ENCODE data around the gene SERPINB1. TPM values are rescaled to one million over a fixed set of nuclear protein-coding genes. Genes with fewer than 3 reads are reported as not detected.

SERPINB1 gene
- total RNA-seq, 1 donor from 2014 or later, result 61.6 TPM

DNA sequence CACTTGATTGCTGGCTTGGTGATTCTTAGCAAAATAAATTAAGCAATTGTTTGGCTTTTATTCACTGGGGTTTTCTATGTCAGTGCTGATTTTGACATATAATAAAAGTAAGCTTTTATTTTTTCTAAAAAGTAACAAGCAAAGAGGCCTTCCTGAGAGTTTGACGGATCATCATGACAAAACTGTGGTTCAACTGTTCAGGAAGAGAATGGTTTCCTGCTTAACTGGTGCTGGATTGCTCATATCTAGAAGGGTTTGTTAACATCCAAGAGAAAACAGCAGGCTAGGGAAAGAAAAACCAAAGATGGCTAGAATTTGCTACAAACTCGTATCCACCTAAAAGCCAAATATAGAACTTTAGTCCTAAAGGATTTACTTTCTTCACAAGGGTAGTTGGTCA is 21.2 kb downstream of the SERPINB1 start:
- Mint-ChIP-seq H3K27ac (no peak overlapping the region), H3K36me3 (ENCODE audit: insufficient read depth) (peaks cover 8% of the 10 kb centered on the region), H3K9me3 (ENCODE audit: low read depth) (peaks cover 21% of the 10 kb centered on the region), H3K27me3 (no peaks in the 10 kb centered on the region), H3K4me1 (ENCODE audit: low read depth) (peaks cover 18% of the 10 kb centered on the region), H3K4me3 (ENCODE audit: low read depth) (no peak overlapping the region)
- DNase-seq (ENCODE audit: low spot score, unreplicated experiment), result no peak
- TF ChIP-seq CTCF (IDR thresholded peaks at IDR 0.05; ENCODE audit: unreplicated experiment), result no peak

DNA sequence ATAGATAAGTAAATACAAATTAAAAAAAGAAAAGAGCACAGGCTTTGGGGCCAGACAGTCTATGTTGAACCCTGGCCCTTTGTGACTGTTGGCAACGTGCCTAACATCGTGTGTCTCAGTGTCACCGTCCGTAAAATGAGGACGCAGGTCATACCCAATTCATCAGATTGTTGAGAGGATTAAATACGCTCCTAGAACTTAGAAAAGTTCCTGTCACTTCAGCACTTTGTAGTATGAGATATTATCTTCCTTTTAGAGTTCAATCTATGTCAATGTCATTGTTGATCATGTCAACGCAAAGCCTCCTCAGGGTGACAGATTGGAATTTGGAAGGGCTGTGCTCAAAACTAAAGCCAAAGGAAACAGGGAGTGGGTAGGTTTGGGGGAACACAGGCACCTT is 21.7 kb downstream of the SERPINB1 start:
- H3K27ac Mint-ChIP-seq, result no peak overlapping the region
- H3K27me3 Mint-ChIP-seq, result no peaks in the 10 kb centered on the region
- no peak for TF ChIP-seq CTCF (IDR thresholded peaks at IDR 0.05; ENCODE audit: unreplicated experiment)
- H3K36me3 Mint-ChIP-seq (ENCODE audit: insufficient read depth), result peaks cover 8% of the 10 kb centered on the region
- H3K9me3 Mint-ChIP-seq (ENCODE audit: low read depth), result peaks cover 21% of the 10 kb centered on the region
- H3K4me1 Mint-ChIP-seq (ENCODE audit: low read depth), result peaks cover 18% of the 10 kb centered on the region
- no peak overlapping the region for H3K4me3 Mint-ChIP-seq (ENCODE audit: low read depth)
- no peak for DNase-seq (ENCODE audit: low spot score, unreplicated experiment)

DNA sequence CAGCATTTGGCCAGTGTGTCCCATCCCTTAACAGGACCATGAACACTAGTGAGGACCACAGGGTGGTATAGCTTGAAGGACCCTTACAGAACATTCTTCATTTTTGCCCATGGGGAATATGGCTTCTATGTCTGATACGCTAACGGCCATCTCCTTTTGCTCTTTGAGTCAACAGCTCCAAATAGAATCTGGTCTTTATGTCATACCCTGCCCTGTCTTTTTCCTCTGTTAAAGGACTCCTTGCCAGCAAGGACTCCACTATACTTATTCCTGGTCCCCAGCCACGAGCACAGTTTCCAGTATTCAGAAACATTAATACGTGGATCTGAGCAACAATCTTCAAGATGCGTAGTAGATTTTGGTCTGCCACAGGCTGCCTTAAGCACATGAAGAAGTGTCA is 22.5 kb downstream of the SERPINB1 start:
- Mint-ChIP-seq H3K27me3 (no peaks in the 10 kb centered on the region), H3K27ac (peak overlapping the region; percentile 18), H3K36me3 (ENCODE audit: insufficient read depth) (peaks cover 6% of the 10 kb centered on the region), H3K4me3 (ENCODE audit: low read depth) (no peak overlapping the region), H3K4me1 (ENCODE audit: low read depth) (peaks cover 18% of the 10 kb centered on the region), H3K9me3 (ENCODE audit: low read depth) (peaks cover 21% of the 10 kb centered on the region)
- TF ChIP-seq CTCF (IDR thresholded peaks at IDR 0.05; ENCODE audit: unreplicated experiment), result no peak
- DNase-seq (ENCODE audit: low spot score, unreplicated experiment), result no peak

DNA sequence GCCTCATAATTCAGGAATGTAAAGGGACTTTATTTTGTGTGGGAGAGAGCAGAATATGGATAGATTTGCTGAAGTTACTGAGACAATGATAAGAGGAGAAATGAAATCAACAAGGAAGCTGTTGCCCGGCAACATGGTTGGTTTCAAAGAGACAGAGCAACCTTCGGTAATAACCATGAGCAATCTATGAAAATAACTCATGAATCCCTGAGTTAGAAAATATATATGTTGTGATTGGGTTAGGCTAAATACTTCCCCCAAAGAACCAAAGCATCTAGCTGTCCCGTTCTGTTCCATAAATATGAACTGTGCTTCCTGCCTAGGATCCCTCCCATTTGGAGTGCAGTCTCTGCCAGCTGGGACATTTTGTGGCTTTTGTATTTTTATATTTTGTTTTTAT is 23.1 kb downstream of the SERPINB1 start:
- peaks cover 24% of the 10 kb centered on the region for H3K9me3 Mint-ChIP-seq (ENCODE audit: low read depth)
- peaks cover 18% of the 10 kb centered on the region for H3K4me1 Mint-ChIP-seq (ENCODE audit: low read depth)
- H3K27ac Mint-ChIP-seq, result no peak overlapping the region
- no peaks in the 10 kb centered on the region for H3K27me3 Mint-ChIP-seq
- H3K36me3 Mint-ChIP-seq (ENCODE audit: insufficient read depth), result peaks cover 4% of the 10 kb centered on the region
- no peak overlapping the region for H3K4me3 Mint-ChIP-seq (ENCODE audit: low read depth)
- DNase-seq (ENCODE audit: low spot score, unreplicated experiment), result no peak
- no peak for TF ChIP-seq CTCF (IDR thresholded peaks at IDR 0.05; ENCODE audit: unreplicated experiment)

- Mint-ChIP-seq H3K4me3 (ENCODE audit: low read depth) (no peak overlapping the region), H3K27ac (no peak overlapping the region), H3K36me3 (ENCODE audit: insufficient read depth) (peaks cover 4% of the 10 kb centered on the region), H3K9me3 (ENCODE audit: low read depth) (peaks cover 24% of the 10 kb centered on the region), H3K27me3 (no peaks in the 10 kb centered on the region), H3K4me1 (ENCODE audit: low read depth) (peaks cover 18% of the 10 kb centered on the region)
- TF ChIP-seq CTCF (IDR thresholded peaks at IDR 0.05; ENCODE audit: unreplicated experiment), result no peak
- DNase-seq (ENCODE audit: low spot score, unreplicated experiment), result no peak
Observed at GRCh38 chr6:2817903-2818443, 23.7 kb downstream of the SERPINB1 start.

Data from progenitor cell of endocrine pancreas (in vitro differentiated cells).